ENCODE measurements around the gene GSG1L.
"Not testable (repeated sequence)": the region's sequence is repeated elsewhere in the genome, so short reads cannot be mapped to it uniquely, and the experiment has no call there.

The GSG1L gene

GRCh38 chr16:27880287-27880686, 183.2 kb downstream of the GSG1L start:
- DNase-seq = no peak

GRCh38 chr16:27879601-27880247, 183.8 kb downstream of the GSG1L start:
- DNase-seq = no peak

GRCh38 chr16:27872627-27873026, 190.9 kb downstream of the GSG1L start:
- not testable (repeated sequence) for DNase-seq

- no peak for DNase-seq
Observed at GRCh38 chr16:27870116-27870798, 193.3 kb downstream of the GSG1L start.

- no peak for DNase-seq
Observed at GRCh38 chr16:27869411-27869810, 194.1 kb downstream of the GSG1L start.

- DNase-seq = no peak
Observed at GRCh38 chr16:27868180-27868579, 195.3 kb downstream of the GSG1L start.

- peak; percentile 5 for DNase-seq
Observed at GRCh38 chr16:27867122-27868110, 196.1 kb downstream of the GSG1L start.

GRCh38 chr16:27863377-27863776, 200.1 kb downstream of the GSG1L start:
- no peak for DNase-seq

- DNase-seq = no peak
Observed at GRCh38 chr16:27862953-27863352, 200.6 kb downstream of the GSG1L start.

GRCh38 chr16:27860091-27860490, 203.4 kb downstream of the GSG1L start:
- no peak for DNase-seq

- no peak for DNase-seq
Observed at GRCh38 chr16:27859020-27859419, 204.5 kb downstream of the GSG1L start.

- no peak for DNase-seq
Observed at GRCh38 chr16:27853651-27854050, 209.9 kb downstream of the GSG1L start.

- DNase-seq = no peak
Observed at GRCh38 chr16:27853101-27853500, 210.4 kb downstream of the GSG1L start.

- DNase-seq = no peak
Observed at GRCh38 chr16:27852681-27853080, 210.8 kb downstream of the GSG1L start.

- DNase-seq = no peak
Observed at GRCh38 chr16:27852116-27852515, 211.4 kb downstream of the GSG1L start.

- DNase-seq = no peak
Observed at GRCh38 chr16:27851586-27851985, 211.9 kb downstream of the GSG1L start.

GRCh38 chr16:27849621-27850020, 213.9 kb downstream of the GSG1L start:
- DNase-seq = no peak

GRCh38 chr16:27847030-27847550, 216.4 kb downstream of the GSG1L start:
- DNase-seq = no peak

- no peak for DNase-seq
Observed at GRCh38 chr16:27844826-27845225, 218.7 kb downstream of the GSG1L start.

- no peak for DNase-seq
Observed at GRCh38 chr16:27843800-27844199, 219.7 kb downstream of the GSG1L start.

- DNase-seq = no peak
Observed at GRCh38 chr16:27841911-27842310, 221.6 kb downstream of the GSG1L start.

- no peak for DNase-seq
Observed at GRCh38 chr16:27841061-27841801, 222.3 kb downstream of the GSG1L start.
